Fibroblast of villous mesenchyme (primary cell): ENCODE measurements around the gene UPF3A. TPM values are rescaled to one million over a fixed set of nuclear protein-coding genes. Genes with fewer than 3 reads are reported as not detected.
A peak's percentile ranks its signal among the peaks of the same experiment; 100 is the strongest.

ENCODE experiments used
- DNase-seq: peaks from one replicate; pipeline ENCODE4 v3.0.0-alpha.2; 2010; ENCODE audit warnings: low read depth
- H3K4me3 ChIP-seq: 2 replicates; pipeline ENCODE4 v1.5.1; 2011; ENCODE audit warnings: low read depth, mild to moderate bottlenecking, low read length
- CTCF ChIP-seq: IDR thresholded peaks from 2 replicates; pipeline ENCODE4 v1.5.1; 2012; ENCODE audit warnings: low read depth, mild to moderate bottlenecking, low read length; ENCODE audit not compliant: insufficient read depth
- total RNA-seq: library from RNA; depleted of rRNA; stranded (reverse); fragments of >200 nt; gene quantifications from 2 replicates; pipeline ENCODE4 v1.2.3, GENCODE V29; 2012

Gene UPF3A
- total RNA-seq, 1 donor = 20.7 TPM

GRCh38 chr13:114311908-114312307, 30.5 kb downstream of the UPF3A start:
- H3K4me3 ChIP-seq = no peak overlapping the region
- no peak for DNase-seq
- TF ChIP-seq CTCF = no peak

GRCh38 chr13:114313061-114313860, 31.9 kb downstream of the UPF3A start:
- DNase-seq = no peak
- no peak for TF ChIP-seq CTCF
- peak overlapping the region; percentile 80 for H3K4me3 ChIP-seq

DNA sequence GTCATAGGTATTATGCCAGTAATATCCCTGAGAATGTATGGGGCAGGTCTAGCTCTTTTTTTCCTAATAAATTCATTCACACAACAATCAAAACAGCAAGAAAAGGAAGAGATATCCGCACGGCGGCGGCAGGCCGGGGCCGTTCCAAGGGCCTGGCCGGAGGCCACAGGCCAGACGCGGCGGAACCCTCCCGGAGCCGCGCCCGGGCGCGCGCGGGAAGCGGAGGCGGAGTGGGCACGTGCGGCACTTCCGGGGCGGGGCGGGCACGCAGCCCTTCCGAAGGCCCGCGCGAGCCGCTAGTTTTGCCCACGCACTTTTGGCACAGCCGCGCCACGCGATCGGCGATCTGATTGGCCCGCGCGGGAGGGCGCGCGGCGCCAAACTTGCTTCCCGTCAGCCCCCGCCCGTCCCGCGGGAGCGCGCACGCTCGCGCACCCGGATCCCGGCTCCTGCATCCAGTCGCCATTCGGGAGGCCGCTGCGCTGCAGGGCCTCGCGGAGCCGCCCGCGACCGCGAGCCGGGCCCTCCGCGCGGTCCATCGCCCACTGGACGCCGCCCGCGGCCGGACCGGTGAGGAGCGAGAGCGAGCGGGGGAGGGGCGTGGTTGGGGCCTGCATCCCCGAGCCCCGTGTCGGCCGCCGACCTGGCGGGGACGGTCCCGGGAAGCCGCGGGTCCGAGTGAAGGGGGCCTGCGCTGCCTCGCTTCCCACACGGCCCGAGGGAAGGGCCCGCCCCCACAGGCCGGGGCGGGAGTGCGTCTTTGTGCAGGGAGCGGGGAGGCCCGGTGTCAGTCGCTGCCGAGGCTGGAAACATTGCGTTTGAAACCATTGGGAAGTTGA, 32.9 kb downstream of the UPF3A start, which contains the start of gene CHAMP1:
Gene CHAMP1 (plus strand): TSS at position 430 of the 839 bp plus-strand sequence. CDS start 9,340 bp downstream, outside the sequence.
- H3K4me3 ChIP-seq = peak within 1 kb of the TSS; percentile 80
- peak; percentile 14 for TF ChIP-seq CTCF
- DNase-seq = peak; percentile 96

DNA sequence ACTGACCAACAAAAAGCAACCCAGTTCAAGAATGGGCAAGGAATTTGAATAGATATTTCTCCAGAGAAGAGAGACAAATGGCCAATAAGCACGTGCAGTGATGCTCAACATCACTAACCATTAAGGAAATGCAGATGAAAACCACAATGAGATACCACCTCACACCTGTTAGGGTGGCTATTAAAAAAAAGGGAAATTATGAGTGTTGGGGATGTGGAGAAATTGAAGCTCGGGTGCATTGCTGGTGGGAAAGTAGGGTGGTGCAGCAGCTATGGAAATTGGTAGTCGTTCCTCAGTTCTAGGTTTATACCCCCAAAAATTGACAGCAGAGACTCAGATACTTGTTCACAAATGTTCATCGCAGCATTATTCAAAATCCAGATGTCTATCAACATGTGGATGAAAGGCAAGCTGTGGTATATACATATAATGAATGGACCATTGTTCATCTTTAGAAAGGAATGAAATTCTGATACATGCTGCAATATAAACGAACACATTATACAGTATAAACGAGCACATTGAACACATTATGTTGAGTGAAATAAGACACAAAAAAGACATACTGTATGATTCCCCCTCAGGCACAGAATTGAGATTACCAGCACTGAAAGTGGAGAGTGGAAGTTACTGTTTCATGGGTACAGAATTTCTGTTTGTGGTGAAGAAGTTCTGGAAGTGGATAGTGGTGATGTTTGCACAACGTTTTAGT, 33.8 kb downstream of the UPF3A start:
- no peak for DNase-seq
- H3K4me3 ChIP-seq = peak overlapping the region; percentile 80
- no peak for TF ChIP-seq CTCF

DNA sequence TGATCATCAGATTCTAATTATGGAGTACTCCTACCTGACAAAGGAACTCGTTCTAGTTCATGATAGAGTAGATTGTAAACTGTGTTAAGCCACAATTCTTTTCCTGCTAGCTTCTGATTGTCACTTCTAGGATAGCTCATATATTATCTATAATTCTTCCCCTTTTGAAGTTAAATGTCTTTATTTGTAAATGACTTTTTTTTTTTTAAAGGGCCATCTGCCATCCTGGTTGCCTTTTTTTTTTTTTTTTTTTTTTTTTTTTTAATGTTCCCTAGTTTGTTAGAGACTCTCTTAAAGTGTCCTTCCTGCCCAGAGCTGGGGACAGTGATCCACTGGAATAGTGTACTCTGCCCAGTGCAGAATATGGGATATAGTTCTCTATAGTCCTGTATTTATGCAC, 37.2 kb downstream of the UPF3A start:
- no peak for DNase-seq
- H3K4me3 ChIP-seq = no peak overlapping the region
- TF ChIP-seq CTCF = no peak

DNA sequence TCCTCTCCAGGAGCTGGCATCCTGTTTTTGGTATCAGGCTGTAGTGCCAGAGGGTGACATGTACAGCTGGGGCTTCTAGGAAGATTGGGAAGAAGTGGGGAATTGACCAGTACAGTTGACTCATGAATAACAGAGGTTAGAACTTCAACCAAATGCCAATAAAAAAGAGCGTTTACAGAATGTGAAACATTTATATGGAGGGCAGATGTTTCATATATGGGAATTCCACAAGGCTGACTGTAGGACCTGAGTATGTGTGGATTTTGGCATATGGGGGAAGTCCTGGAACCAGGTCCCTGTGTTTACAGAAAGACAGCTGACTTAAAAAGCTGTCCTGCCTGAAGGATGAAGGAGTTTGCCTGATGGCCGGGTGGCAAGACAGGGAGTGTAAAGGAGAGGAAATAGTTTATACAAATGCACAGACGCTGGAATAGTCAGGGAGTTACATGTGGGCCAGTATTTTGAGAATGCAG, 38.1 kb downstream of the UPF3A start:
- no peak overlapping the region for H3K4me3 ChIP-seq
- peak; percentile 87 for DNase-seq
- no peak for TF ChIP-seq CTCF
